DMS79 treated with DMSO at 0.1 percent for 48 hours (cell line): ENCODE measurements around the gene CPLX4.
"Not testable (repeated sequence)": the region's sequence is repeated elsewhere in the genome, so short reads cannot be mapped to it uniquely, and the experiment has no call there.

Source experiments
- DNase-seq: peaks from one replicate; lab custom pipeline; 2025; lab: John Stamatoyannopoulos, UW

Gene CPLX4

DNA sequence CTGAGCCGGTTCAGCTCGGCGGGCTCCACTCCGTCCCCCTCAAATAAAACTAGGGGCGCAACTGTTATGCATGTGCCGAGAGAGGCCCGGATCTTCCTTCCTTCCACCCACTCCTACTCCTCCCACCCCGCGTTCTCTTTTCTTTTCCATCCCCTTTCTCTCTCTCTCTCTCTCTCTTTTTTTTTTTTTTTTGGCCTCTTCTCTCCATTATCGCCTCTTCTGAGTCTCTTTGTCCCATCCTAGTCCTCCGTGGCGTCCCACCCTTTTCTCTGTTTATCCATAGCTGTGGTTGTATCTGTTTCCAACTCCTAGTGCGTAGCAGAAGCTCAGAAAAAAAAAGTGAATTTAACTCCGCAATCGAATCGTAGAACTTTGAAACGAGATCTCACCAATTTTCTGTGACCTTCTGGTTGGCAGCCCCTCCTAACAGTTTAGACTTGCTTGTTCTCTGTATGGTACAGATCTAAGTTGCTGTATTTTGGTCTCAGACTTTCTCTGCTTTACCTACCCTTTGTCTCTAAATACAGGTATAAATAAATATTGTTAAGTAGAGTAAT, 48.8 kb downstream of the CPLX4 start:
- no peak for DNase-seq

DNA sequence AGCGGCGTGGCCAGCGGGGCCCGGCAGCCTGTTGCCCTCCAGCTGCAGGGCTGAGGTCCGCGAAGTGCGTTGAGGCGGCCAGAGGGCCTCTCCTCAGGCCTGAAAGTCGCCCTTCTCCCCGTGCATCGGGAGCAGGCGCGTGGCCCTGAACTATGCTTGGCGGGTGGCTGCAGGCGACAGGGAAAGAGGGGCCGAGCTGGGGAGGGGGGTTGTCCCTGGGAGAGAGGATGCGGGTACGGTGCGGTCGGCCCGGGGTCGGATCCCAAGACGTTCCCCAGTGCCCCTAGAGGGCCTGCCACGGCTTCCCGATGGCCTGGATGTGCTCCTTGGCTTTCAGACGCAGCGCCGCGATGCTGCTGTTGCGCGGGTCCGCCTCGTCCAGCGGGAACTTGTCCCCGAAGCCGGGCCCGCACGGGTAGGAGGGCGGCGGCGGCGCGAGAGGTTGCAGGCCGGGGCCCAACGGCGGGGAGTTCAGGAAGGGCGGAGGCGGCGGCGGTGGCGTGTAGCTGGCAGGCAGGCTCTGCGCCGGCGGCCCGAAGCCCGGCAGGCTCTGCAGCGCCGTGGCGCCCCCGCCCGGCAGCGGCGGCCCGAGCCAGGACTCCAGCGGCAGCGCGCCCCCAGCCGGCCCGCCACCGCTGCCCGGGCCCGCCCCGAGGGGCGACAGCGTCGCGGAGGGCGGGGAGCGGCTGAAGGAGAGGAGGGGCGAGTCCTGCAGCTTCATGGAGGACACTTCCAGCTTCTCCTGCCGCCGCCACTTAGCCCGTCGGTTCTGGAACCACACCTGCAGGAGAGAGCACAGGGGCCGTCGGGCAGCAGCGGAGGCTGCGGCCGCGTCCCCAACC, 49.5 kb downstream of the CPLX4 start:
- DNase-seq, result peak; percentile 58

DNA sequence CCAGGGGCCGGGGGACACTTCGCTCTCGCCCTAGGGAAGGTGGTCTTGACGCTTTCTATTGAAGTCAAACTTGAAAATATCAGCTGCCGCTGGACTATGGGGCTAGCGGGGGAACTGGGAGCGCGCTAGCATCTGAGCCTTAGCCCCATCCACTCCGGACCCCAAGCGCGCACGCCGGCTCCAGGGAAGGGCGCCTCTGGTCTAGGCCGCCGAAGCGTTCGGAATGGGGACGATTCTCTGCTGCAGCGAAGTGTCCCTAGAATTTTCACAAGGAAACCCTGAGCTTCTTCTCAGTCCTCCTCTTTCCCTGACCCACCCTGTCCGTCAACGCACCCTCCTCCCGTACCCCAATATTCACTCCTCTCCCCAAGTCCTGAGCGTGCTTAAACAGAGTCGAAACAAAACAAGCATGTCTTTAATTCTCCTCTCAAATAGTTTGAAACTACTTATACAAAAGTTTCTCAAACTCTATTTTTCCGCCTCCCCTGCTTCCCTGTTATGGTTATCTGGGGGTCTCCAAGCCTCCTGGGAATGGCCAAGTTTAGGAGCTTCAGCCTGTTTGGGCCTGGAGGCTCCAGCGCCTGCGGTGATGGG, 50.2 kb downstream of the CPLX4 start:
- no peak for DNase-seq

DNA sequence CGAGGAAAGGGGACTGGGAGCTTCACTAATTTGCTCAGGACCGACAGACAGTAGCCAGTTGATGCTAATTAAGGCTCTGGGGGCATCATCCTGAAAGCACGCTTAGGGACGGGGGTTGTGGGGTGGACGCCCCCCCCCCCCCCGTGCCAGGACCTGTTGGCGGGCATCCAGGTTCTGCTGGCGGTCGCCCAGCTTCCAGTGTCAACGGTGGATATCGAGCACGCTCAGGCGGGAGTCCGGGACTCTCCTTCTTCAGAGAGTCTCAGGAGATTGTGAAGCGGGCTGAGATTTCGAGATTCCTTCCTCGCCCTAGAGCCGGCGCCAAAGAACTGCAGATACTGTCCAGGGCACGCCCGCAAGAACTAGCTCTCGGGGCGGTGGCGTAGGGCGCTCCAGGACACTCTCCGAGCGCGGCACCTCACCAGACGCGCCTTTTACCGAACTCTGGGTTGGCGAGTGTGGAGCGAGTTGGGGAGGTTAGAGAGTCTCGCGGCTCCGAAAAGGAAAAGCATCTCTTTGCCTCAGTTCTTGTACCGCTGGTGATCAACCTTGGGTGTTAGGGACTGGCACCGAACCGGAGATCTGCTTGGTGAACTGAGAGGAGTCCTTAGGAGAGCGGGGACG, 50.8 kb downstream of the CPLX4 start:
- DNase-seq, result no peak

DNA sequence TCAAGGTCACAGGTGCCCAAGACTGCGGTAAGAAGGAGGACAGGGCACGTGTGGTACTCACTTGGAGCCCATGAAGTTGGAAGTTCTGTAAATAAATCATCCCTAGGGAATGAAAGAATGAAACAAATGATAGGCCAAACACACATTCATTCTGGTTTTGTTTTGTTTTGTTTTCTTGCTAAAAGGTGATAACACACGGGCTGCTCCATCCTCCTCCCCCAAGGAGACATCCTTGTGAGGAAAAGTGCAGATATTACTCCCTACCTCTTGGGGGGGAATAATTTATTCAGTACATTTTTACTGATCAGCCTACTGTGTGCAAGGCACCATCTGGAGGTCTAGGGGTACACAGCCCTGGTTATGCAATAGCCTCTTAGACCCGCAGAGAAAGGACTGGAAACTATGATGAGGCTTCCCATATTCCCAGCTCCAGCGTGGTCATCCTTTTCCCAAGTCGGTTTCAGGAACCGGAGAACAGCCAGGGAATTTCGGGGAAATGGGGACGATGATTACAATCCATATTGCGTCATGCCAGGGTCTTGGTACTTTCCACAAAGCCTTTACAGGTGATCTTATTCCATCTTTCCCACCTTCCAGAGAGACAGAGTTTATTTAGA, 51.5 kb downstream of the CPLX4 start:
- no peak for DNase-seq

DNA sequence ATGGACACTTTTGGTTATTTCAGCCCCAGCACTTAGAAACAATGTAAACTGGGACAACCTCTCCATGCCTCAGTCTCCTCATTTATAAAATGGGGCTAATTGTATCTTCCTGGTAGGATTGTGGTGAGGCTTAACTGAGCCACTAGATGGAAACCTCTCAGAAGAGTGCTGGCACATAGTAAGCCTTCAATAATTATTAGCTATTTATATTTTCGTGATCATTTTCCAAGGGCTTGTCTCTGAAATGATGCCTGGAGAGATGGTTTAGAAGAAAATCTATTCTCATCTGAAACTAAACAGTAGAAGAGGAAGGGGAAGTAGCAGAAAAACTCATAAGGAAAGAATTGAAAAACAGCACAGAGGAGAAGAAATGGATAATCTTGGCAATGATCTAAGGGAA, 52.0 kb downstream of the CPLX4 start:
- DNase-seq, result no peak

DNA sequence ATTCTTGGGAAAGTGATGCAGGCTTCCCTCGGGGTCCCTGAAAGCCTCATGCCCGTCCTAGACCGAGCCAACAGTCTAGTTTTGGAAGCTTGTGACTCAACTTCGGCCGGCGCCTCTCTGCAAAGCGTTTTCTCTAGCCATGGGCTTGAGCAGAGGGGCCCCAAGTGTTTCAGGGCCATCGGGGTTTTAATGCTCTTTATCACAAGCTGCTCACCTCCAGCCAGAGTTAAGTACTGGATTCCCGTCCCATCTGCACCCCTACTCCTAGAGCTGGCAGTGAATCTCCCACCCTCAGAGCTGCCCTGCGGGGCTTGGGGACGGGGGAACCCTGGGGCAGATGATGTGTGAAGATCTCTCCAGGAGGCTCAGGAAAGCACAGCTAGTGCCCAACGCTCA, 52.5 kb downstream of the CPLX4 start:
- DNase-seq, result no peak

DNA sequence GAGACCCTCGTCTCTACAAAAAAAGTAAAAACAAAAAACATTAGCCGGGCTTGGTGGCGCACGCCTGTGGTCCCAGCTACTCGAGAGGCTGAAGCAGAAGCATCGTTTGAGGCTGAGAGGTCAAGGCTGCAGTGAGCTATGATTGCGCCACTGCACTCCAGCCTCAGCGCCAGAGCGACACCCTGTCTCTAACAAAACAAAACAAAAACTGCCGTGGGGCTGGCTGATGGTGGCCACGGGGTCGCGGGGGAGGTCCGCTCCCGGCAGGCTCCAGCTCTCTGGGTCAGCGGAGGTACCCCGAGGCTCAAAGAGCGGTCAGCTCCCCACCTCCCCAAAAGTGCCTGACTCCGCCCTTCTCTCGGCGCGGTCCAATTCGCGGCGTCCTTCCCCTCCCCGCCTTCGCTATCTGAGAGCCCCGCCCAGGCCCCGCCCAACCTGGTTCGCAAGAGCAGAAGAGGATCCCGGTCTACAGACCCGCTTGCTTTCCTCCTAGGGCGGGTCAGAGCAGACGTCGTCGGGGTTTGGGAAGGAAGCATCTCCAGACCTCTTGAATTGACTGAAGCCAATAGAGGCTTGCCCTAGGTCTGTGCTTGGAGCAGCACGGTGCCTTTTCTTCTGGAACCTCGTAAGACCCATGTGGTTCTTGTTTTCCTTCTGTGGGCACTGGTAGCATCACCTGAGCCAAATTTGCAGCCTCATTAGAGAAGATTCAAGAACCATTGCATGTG, 53.0 kb downstream of the CPLX4 start:
- peak; percentile 31 for DNase-seq

DNA sequence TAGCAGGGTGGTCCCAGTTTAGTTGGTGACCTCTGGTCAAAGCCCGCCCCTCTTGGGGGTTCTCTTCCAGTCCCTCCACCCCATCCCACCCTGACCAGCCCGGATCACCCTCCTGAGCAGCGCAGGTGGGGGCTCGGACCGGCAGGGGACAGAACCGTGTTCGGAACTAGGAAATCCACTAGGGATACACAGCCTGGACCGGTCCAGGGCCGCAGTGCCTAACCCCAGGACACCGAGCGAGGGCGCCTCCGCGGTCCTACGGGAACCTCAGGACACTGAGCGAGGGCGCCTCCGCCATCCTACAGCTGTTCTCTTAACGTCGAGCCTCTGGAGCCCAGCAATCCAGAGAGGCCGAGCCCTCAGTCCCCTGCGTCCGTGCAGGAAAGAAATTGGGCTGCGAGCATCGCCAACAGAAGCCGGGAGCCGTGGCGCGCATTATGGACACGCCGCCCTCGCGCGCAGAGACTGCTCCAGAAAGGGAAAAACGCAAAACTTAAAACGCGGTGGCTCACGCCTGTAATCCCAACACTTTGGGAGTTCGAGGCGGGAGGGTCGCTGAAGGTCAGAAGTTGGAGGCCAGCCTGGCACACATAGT, 53.7 kb downstream of the CPLX4 start:
- no peak for DNase-seq

DNA sequence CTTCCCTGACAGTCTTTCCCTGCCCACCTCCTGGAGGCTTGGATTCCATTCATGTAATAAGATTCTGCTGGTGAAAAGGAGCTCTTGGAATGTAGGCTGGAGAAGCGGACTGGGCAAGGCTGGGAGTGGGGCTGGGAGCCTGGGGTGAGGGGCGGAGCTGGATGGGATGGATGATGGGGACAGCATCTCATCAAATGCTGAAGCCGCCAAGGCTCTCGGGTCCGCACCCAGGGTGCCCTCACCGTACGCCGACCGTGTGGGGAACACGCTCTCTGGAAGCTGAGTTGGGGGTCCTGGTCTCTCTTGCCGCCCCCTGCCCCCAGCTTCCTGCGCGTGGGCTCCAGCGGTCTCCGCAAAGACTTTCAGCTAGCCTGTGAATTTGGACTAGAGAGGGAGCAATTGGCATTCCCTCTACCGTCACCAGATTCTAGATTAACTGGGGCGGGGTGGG, 54.3 kb downstream of the CPLX4 start:
- no peak for DNase-seq

DNA sequence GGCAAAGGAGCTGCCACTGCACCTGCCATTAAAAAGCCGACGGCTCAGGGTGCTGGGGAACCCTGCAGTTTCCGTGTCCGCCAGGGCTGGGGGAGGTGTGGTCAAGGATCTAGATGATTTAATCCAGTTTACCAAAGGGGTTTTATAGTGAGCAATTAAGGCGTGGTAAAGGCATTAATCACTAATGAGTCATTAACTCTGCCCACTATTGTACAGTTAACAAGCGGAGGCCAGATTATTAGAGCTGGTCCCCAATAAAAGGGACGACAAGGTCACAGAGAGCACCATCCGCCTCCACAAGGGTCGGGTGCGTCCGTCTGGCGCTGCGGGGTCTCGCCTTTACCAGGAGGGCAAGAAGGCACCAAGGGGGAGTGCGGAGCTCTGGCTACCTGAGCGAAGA, 54.8 kb downstream of the CPLX4 start:
- no peak for DNase-seq

DNA sequence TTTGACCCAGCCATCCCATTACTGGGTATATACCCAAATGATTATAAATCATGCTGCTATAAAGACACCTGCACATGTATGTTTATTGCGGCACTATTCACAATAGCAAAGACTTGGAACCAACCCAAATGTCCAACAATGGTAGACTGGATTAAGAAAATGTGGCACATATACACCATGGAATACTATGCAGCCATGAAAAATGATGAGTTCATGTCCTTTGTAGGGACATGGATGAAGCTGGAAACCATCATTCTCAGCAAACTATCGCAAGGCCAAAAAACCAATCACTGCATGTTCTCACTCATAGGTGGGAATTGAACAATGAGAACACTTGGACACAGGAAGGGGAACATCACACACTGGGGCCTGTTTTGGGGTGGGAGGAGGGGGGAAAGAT, 56.2 kb downstream of the CPLX4 start:
- DNase-seq, result not testable (repeated sequence)

DNA sequence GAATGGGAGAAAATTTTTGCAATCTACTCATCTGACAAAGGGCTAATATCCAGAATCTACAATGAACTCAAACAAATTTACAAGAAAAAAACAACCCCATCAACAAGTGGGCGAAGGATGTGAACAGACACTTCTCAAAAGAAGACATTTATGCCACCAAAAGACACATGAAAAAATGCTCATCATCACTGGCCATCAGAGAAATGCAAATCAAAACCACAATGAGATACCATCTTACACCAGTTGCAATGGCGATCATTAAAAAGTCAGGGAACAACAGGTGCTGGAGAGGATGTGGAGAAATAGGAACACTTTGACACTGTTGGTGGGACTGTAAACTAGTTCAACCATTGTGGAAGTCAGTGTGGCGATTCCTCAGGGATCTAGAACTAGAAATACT, 56.6 kb downstream of the CPLX4 start:
- DNase-seq, result not testable (repeated sequence)

DNA sequence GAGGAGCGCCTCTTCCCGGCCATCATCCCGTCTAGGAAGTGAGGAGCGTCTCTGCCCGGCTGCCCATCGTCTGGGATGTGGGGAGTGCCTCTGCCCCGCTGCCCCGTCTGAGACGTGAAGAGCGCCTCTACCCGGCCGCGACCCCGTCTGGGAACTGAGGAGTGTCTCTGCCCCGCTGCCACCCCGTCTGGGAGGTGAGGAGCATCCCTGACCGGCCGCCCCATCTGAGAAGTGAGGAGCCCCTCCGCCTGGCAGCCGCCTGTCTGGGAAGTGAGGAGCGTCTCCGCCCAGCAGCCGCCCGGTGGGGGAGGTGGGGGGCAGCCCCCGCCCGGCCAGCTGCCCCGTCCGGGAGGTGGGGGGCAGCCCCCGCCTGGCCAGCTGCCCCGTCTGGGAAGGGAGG, 63.0 kb downstream of the CPLX4 start:
- DNase-seq, result not testable (repeated sequence)

DNA sequence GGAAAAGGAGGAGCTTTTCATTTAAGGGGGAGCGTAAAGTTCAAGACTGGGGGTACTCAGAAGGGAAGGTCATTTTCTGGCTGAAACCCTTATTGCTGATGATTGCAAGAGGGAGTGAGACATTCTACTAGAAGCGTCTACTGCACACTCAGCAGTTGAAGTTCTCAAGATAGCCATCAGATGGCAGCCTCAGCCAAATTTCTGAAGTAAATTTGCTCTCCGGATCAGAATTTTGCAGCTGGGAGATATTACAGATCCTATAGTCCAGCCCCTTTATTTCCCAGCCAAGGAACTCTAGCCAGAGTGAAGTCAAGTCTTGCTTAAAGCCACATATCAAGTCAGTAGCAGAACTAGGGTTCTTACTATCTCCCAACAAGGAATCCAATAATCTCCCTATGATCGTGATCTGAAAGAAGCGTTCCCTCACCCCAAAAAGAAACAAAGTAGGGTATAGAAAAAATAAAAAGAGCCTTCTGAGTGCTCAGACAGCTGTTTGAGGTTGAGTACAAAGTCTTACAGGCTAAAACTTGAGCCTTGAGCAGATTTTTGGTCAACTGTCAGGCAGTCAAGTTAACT, 69.2 kb downstream of the CPLX4 start:
- DNase-seq, result peak; percentile 79

DNA sequence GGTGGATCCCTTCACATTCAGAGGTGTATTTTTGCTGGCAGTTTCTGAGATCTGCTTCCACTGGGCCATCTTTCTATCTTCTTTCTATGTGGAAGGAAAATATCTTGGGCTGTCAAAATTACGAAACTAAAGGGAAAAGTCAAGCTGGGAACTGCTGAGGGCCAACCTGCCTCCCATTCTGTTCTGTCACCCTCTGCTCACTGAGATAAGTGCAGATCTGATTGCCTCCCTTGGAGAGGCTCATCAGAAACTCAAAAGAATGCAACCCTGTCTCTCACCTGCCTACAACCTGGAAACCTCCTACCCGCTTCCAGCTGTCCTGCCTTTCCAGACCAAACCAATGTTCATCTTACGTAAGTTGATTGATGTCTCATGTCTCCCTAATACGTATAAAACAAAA, 71.7 kb downstream of the CPLX4 start:
- no peak for DNase-seq
